T47D (cell line): ENCODE measurements around the gene TAF13.
"Not testable (repeated sequence)": the region's sequence is repeated elsewhere in the genome, so short reads cannot be mapped to it uniquely, and the experiment has no call there.

ENCODE experiments used
- DNase-seq, 2 experiments: peaks; one replicate each; pipeline versions ENCODE4 v3.0.0 to v3.0.0-alpha.2; 2011 to 2012; ENCODE audit warnings: low read depth in 1 of 2, low spot score in 1 of 2
- JUND ChIP-seq: IDR thresholded peaks from 2 replicates; pipeline ENCODE4 v1.6.1; 2012; ENCODE audit warnings: low read depth
- in situ Hi-C: cut with HindIII; loops from 2 replicates; pipeline ENCODE4 v1.10.0; 2016; ENCODE audit warnings: low sequenced_read_pairs, low pct_unique_long_range_greater_than_20kb

TAF13 gene

DNA sequence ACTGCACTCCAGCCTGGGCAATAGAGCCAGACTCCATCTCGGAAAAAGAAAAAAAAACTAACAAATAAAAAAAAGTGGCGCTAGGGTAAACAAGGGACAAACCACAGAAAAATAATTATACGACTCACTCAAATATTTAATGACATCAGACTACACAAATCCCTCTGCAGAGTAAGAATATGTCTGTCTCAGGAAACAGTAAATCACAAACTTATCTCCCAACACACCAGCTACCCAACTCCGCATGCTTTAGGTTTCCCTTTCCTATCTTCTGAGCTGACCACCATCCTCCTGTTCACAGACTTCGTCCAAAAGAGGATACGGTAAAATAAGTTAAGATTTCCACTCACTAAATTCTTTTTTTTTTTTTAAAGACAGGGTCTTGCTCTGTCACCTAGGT, 50.1 kb downstream of the TAF13 start:
- DNase-seq: no peak
- TF ChIP-seq JUND: no peak
- in situ Hi-C loops: no loop called here

DNA sequence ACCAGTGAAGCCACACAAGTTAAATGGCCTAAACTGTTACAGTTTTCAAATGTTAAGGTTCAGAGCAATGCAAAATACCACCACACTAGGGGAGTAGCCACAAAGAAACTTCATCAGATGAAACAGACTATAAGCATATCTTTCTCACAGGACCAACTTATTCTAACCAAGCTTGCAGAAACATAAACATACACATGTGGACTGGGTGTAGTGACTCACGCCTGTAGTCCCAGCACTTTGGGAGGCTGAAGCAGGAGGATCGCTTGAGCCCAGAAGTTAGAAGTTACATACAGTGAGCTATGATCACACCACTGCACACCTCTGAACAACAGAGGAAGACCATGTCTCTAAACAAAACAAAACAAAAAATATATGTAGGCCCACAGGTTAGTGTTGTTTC, 51.2 kb downstream of the TAF13 start:
- DNase-seq: no peak
- in situ Hi-C loops: no loop called here
- TF ChIP-seq JUND: no peak

DNA sequence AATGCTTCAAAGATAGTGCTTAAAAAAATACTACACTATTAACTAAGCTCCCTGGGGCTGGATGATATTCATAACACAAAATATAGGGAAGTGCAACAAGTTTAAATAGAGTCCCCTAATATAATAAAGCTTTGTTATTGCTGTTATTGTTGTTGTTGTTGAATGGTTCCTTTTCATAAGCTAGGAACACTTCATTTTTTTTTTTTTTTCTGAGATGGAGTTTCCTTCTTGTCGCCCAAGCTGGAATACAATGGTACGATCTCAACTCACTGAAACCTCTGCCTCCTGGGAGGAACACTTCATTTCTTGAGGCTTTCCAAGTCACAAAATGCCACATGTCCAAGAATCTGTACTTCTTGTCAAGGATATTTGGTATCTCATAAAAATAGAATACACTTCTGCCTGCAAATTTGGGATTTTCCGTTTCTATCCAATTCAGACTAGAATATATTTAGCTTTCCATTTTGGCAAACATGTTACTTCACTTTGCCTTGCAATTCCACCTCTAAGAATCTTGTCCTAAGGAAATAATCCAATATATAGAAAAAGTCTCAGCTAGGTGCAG, 55.0 kb downstream of the TAF13 start:
- DNase-seq: no peak
- no peak for TF ChIP-seq JUND
- in situ Hi-C loops: no loop called here

GRCh38 chr1:109017719-109018118, 58.1 kb downstream of the TAF13 start:
- DNase-seq, in situ Hi-C loops: not testable (repeated sequence)

DNA sequence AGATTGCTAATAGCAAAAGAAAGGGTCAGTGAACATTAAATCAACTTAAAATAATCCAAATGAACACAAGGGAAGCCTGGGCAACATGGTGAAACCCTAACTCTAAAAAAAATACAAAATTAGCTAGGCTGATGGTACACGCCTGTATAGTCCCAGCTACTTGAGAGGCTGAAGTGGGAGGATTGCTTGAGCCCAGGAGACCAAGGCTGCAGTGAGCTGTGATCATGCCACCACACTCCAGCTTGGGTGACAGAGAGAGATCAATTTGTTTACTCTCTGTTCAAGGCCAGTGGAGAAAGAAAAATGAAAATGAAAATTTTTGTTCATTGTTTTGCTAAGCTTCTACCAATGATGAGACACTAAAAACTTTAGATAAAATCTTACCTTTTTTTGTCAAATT, 58.7 kb downstream of the TAF13 start:
- no peak for DNase-seq
- in situ Hi-C loops: no loop called here
- no peak for TF ChIP-seq JUND
